ENCODE data around the gene SEMA4D.

- TF ChIP-seq CTCF (CRISPR knock-in tag; IDR thresholded peaks at IDR 0.05): no peak
- no peak for TF ChIP-seq MAFK (conservative IDR thresholded peaks at IDR 0.05 in 1 of 2, IDR thresholded peaks at IDR 0.05 in 1 of 2; ENCODE audit: low read length in 2 of 2)
- TF ChIP-seq REST (IDR thresholded peaks at IDR 0.05; ENCODE audit: borderline replicate concordance in 1 of 2, low read depth in 1 of 2, low read length in 2 of 2): no peak
Measured at GRCh38 chr9:89413963-89414638, 83.8 kb downstream of the SEMA4D start.
